Epidermal melanocyte (primary cell): ENCODE data around the gene THOP1.

Experiments
- DNase-seq: peaks from one replicate; pipeline ENCODE4 v3.0.0; 2011; ENCODE audit warnings: low spot score; ENCODE audit not compliant: insufficient read length

The THOP1 gene

GRCh38 chr19:2804156-2805004, 19.1 kb downstream of the THOP1 start:
- DNase-seq = no peak

- DNase-seq = no peak
These were observed 20.1 kb downstream of the THOP1 start for GRCh38 chr19:2805261-2805900.

DNA sequence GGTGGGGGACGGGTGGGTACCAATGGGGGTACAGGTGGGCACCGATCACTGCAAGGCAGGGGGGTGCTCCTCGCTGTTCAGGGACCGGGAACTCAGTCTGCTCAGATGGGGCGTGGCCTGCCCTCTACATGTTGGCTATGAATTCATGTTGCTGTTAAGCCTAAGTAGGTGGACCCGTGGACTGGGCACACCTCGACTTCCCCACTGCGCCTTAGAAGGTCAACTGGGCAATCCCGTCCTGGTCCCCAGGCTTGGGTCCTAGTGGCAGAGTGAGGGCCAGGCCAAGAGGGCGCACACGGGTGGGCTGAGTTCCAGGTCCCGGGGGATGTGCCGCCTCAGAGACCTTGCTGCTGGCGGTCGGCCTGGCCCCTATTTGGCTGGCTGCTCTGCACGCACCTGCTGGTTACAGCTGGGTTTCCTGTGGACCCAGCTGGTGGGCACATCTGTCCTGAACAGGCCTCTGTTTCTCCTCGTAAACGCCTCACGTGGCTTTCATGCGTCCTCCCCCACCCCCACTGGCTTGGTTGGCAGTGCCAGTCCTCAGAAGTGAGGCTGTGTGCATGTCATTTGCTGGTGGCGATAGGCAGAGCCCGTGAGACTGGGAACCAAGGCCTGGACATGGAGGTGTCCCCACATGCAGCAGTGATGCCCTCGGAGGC, 20.8 kb downstream of the THOP1 start:
- DNase-seq = no peak

DNA sequence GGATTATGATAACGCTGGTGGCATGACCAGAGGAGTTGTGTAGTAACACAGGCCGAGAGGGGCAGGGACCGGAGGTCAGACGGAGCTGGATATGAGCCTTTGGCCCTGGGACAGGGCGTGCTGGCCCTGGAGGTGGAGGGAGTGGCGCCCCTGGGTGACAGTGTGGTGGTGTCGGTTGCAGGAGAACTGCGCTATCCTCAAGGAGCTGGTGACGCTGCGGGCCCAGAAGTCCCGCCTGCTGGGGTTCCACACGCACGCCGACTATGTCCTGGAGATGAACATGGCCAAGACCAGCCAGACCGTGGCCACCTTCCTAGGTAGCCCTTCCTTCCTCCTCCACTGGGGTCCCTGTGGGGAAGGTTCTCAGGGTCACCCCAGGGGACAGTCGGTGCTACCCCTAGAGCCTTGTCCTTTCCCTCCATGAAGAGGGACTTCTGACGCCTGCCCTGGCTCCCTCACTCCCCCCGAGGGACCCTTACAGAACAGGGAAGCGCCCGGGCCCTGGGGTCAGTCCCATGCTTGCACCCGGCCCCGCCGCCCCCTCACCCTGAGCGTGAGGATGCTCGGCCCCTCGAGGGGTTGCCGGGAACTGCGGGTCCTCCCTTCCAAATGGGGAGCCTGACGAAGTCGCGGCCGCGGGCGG, 21.6 kb downstream of the THOP1 start:
- DNase-seq = no peak

DNA sequence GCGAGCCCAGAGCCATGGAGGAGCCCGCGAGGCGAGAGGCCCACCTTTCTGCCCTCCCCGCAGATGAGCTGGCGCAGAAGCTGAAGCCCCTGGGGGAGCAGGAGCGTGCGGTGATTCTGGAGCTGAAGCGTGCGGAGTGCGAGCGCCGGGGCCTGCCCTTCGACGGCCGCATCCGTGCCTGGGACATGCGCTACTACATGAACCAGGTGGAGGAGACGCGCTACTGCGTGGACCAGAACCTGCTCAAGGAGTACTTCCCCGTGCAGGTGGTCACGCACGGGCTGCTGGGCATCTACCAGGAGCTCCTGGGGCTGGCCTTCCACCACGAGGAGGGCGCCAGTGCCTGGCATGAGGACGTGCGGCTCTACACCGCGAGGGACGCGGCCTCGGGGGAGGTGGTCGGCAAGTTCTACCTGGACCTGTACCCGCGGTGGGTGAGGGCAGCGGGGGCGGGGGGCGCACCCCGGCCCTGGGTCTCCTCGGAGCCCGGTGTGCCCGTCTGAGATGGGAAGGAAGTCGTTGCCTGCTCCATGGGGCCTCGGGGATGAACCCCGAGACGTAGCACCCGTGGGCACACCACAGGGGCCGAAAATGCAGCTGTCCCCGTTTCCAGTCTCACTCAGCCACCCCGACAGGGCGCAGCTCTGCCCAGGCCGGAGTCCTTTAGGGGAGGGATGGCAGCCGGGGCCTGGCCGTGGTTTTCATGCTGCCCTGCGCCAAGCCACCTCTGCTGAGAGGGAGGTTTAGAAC, 22.3 kb downstream of the THOP1 start:
- no peak for DNase-seq

DNA sequence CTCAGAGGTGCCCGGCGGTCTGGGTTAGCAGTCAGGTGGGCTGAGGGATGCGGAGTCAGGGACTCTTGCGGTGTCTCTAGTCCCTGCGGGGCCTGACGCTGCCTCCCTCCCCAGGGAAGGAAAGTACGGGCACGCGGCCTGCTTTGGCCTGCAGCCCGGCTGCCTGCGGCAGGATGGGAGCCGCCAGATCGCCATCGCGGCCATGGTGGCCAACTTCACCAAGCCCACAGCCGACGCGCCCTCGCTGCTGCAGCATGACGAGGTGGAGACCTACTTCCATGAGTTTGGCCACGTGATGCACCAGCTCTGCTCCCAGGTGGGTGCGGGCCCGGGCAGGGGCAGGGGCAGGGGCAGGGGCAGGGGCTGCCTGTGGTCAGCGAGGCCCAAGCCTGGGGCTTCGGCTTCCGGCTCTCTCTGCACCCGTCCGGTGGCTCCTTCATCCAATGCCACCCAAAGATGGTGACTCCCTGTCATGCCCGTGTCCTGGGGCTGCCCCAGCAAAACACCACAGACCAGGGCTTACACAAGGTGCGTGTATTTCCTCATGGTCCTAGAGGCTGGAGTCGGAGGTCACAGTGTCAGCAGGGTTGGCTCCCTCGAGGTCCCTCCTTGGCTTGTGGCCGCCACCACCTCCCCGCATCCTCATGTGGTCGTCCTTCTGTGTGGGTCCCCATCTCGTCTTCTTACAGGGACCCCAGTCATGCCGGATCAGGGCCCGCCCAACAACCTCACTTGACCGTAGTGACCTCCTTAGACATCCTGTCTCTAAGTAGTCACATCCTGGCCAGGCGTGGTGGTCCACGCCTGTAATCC, 23.0 kb downstream of the THOP1 start:
- no peak for DNase-seq

DNA sequence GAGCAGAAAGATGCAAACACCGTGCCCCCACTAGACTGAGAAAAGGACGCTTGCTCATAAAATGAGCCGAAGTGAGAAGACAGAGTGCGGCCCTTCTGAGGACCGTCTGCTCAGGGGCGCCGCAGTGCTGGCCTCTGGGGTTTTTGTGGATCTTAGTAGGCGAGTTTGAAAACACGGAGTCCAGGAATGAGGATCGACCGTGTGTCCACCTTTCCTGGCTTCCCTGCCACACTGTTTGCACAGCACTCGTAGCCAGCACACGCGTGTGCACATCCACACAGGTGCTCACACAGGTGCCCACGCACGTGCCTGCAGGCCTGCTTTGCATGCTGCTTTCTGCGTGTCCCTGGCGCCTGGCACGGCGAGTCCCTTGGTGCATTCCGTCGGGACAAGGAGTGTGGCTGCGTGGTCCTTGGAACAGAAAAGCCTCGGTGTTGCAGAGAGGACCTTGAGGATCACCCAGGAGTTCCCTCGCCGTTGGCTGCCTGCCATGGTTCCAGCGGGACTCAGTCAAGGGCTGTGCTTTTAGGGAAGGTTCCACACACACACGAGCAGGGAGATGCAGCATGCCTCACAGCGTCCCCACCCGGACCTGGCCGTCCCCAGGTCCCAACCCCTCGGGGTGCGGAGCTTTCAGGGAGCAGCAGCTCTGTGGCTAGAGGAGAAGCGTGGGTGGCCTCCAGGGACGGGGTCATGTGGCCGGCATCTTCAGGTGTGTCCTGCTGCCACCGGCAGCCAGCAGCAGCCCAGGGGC, 24.3 kb downstream of the THOP1 start:
- DNase-seq = no peak

- no peak for DNase-seq
These were observed 25.1 kb downstream of the THOP1 start for GRCh38 chr19:2810141-2811091.

- DNase-seq = no peak
These were observed 26.0 kb downstream of the THOP1 start for GRCh38 chr19:2811221-2811722.

DNA sequence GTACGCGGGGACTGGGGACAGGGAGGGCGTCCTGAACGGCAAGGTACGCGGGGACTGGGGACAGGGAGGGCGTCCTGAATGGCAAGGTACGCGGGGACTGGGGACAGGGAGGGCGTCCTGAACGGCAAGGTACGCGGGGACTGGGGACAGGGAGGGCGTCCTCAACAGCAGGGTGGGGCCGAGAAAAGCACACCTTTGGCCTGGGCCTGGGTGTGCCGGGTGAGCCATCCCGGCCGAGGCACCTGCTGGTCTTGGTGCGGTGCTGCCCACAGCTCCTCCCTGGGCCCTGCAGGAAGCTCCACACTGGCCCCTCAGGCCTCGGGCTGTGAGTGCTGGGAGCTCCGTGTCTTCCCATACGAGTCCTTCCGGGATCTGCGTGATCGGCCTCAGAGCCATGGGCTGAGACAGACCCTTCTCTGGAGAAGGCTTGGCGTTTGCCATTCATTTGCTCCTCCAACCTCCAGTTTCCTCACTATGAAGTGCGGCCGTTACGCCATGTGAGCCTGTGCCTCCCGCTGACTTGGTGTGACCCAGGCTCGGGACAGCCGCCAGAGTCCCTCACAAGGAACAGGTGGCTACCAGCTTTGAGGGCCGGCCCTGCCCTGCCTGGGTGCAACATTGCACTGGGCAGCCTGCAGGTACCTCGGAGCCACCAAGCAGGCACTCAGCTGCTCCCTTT, 26.6 kb downstream of the THOP1 start:
- no peak for DNase-seq

DNA sequence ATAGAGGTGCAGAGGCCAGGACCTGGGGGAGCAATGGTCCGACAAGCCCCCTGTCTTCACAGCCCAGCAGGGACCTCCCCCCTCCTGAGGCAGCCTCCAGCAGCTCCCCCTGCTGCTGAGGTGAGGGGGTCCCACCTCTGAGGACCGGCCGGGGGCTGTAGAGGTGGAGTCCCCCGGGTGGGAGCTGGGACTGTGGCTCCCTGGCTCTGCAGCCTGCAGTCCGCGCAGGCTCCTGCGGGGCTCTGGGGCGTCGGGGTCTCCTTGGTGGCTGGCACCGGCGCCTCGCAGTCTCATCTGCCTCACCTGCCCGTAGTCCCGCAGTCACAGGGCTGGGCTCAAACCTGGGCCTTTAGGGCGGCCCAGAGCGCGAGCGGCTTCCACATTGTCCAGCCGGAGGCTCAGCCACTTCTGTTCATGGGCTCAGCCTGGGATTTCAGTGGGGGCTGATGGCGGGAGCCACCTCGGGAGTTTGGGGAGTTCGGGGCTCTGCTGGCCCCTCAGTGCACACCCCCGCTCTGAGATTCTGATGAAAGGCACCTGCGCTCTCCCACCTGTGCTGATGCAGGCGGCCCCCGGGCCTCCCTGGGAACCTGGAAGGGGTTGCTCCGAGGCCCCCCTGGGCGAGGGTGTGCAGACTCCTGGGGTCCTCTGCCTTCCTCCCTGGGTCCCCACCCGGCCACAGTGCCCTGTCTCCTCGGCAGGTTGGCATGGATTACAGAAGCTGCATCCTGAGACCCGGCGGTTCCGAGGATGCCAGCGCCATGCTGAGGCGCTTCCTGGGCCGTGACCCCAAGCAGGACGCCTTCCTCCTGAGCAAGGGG, 27.3 kb downstream of the THOP1 start:
- DNase-seq = no peak

DNA sequence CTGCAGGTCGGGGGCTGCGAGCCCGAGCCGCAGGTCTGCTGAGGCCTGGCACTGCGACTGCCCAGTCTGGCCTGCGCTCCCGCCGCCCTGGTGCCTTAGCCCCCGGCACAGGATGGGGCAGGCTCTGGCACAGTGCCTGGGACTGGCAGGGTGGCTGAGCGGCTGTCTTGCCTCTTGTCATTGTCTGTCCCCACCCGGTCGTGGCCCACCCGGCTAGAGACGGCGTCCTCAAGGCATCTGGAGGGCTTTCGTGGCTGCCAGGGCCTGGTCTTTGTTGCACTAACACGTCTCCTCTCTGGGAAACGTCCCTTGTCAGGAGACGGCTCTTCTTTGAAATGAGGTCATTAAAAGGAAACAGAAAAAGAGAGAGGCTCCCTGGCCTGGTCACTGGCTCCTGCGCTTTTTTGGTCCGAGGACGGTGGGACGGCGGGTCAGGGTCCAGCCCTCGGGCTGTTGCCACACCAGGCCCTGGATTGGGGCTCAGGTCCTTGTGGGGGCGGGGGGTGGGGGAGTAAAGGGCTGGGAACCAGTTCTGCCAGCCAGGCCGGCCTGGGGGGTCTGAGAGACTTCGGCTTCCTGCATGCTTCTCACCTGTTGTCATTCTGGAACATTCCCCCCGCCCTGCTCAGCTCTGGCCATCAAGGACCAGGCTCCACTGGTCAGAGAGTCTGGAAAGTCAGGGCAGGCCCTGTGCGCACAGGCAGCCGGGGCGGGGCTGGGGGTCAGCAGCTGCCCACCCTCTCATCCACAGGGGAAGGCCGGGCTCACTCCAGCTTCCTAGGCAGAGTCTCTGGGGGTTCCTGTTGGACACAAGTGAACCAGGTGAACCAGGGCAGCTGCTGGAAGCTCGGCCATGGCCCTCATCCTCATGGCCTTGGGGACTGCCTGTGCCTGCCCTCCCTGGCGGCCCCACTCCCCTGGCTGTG, 28.2 kb downstream of the THOP1 start:
- DNase-seq = no peak

GRCh38 chr19:2814426-2814825, 29.1 kb downstream of the THOP1 start:
- no peak for DNase-seq

- no peak for DNase-seq
These were observed 29.9 kb downstream of the THOP1 start for GRCh38 chr19:2815191-2815614.

DNA sequence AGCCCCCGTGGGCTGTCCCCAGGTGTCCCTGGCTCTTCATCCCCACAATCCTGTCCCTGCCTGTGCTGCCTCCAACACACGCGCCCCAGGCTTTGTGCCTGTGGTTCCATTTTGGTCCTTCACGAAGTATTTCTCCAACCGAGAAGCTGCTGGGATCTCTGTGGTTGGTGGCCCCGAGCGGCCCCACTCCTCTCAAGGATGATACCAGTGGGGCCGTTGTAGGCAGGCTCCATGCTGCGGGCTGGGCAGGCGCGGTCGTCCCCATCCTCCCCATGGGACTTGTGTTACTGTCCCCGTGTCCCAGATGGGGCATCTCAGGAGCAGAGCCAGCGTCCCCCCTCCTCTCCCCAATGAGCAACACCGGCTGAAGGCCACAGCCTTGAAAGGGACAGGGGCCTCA, 30.6 kb downstream of the THOP1 start:
- DNase-seq = no peak

- DNase-seq = no peak
These were observed 31.3 kb downstream of the THOP1 start for GRCh38 chr19:2816641-2817040.
